ENCODE data around the gene FRMD4A. TPM values are rescaled to one million over a fixed set of nuclear protein-coding genes. Genes with fewer than 3 reads are reported as not detected.
A peak's percentile ranks its signal among the peaks of the same experiment; 100 is the strongest.
"Not testable (repeated sequence)": the region's sequence is repeated elsewhere in the genome, so short reads cannot be mapped to it uniquely, and the experiment has no call there.

The FRMD4A gene
- total RNA-seq, 2 experiments from 2014 or later = 0.82 to 0.94 TPM

DNA sequence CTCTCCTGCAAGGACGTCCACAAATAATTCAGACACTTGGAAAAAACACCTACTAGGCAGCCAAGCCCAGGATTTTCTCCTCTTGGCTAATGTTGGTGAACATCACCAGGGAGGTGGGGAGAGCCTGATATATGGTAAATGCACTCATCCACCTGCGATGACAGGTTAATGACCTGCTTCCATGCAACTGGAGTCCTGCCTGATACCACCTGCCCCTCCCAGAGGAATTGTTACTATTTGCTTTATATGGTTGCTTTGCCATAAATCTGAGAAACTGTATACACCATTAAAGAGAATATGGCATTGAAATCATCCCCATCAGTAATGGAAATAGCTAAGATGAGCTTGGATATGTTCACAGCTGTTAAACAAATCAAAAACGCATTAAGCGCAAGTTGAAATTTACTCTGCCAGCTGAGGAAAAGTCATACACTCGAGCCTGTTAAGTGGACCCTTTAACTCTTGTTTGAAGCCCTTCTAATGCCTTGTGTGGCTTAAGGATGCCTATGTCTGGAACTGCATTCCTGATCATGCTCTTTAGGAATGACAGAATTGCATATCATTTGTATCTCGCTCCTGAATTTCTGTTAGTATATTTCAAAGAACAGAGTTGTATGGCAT lies 535.6 kb downstream of the FRMD4A start:
- ChIA-PET POLR2A (no interaction called here), CTCF (interaction anchor here (1.6 to 1.8 kb wide), 2 partner anchors 8 to 11 kb away, joined by 4 to 6 read pairs; no protein-coding TSS in a partner anchor)
- H3K4me1 Mint-ChIP-seq (ENCODE audit: low read depth) = peaks cover 34% of the 10 kb centered on the region
- H3K27me3 Mint-ChIP-seq (ENCODE audit: low read depth) = peaks cover 3% of the 10 kb centered on the region
- H3K27ac Mint-ChIP-seq = no peak overlapping the region
- H3K4me3 Mint-ChIP-seq = no peak overlapping the region
- no peaks in the 10 kb centered on the region for H3K9me3 Mint-ChIP-seq (ENCODE audit: insufficient read depth)
- DNase-seq = no peak
- no peaks in the 10 kb centered on the region for H3K36me3 Mint-ChIP-seq (ENCODE audit: low read depth)
- no peak for ATAC-seq

DNA sequence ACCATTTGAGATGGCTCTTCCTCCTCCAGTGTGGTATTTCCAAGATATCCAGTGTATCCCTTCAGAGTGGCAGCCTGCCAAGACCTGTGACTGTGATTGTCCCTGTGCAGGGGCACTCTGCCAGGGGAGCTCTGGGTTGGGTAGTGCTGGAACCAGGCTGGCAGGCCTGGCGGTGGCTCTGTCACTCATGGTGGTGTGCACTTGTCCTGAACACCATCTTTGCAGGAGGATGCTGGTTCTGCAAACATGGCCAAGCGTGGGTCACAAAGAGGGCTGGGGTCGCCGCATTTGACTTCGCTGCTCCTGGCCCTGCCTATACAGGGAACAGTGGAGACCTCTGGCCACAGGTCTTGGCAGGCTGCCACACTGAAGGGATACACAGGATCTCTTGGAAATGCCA lies 538.7 kb downstream of the FRMD4A start:
- ChIA-PET POLR2A (no interaction called here), CTCF (no interaction called here)
- Mint-ChIP-seq H3K9me3 (ENCODE audit: insufficient read depth) (no peaks in the 10 kb centered on the region), H3K27me3 (ENCODE audit: low read depth) (peaks cover 3% of the 10 kb centered on the region), H3K27ac (no peak overlapping the region), H3K4me1 (ENCODE audit: low read depth) (peaks cover 20% of the 10 kb centered on the region), H3K36me3 (ENCODE audit: low read depth) (no peaks in the 10 kb centered on the region), H3K4me3 (no peak overlapping the region)
- ATAC-seq = no peak
- DNase-seq = no peak

- peaks cover 3% of the 10 kb centered on the region for H3K27me3 Mint-ChIP-seq (ENCODE audit: low read depth)
- H3K27ac Mint-ChIP-seq = no peak overlapping the region
- CTCF ChIA-PET = no interaction called here
- no peak overlapping the region for H3K4me3 Mint-ChIP-seq
- peaks cover 20% of the 10 kb centered on the region for H3K4me1 Mint-ChIP-seq (ENCODE audit: low read depth)
- DNase-seq = no peak
- POLR2A ChIA-PET = no interaction called here
- no peaks in the 10 kb centered on the region for H3K36me3 Mint-ChIP-seq (ENCODE audit: low read depth)
- no peaks in the 10 kb centered on the region for H3K9me3 Mint-ChIP-seq (ENCODE audit: insufficient read depth)
- no peak for ATAC-seq
Observed at GRCh38 chr10:13791483-13791882, 539.2 kb downstream of the FRMD4A start.

- DNase-seq = no peak
- peaks cover 11% of the 10 kb centered on the region for H3K4me1 Mint-ChIP-seq (ENCODE audit: low read depth)
- no peak for ATAC-seq
- no peaks in the 10 kb centered on the region for H3K9me3 Mint-ChIP-seq (ENCODE audit: insufficient read depth)
- H3K27ac Mint-ChIP-seq = no peak overlapping the region
- ChIA-PET CTCF (no interaction called here), POLR2A (no interaction called here)
- no peaks in the 10 kb centered on the region for H3K36me3 Mint-ChIP-seq (ENCODE audit: low read depth)
- peaks cover 3% of the 10 kb centered on the region for H3K27me3 Mint-ChIP-seq (ENCODE audit: low read depth)
- no peak overlapping the region for H3K4me3 Mint-ChIP-seq
Observed at GRCh38 chr10:13790196-13790595, 540.5 kb downstream of the FRMD4A start.

- CTCF ChIA-PET = interaction anchor here (0.9 to 1.3 kb wide), 2 partner anchors 9 to 304 kb away, joined by 3 to 7 read pairs; no protein-coding TSS in a partner anchor
- POLR2A ChIA-PET = no interaction called here
- H3K27ac Mint-ChIP-seq = peak overlapping the region; percentile 77
- H3K4me1 Mint-ChIP-seq (ENCODE audit: low read depth) = peaks cover 7% of the 10 kb centered on the region
- peaks cover 3% of the 10 kb centered on the region for H3K27me3 Mint-ChIP-seq (ENCODE audit: low read depth)
- DNase-seq (no peak), ATAC-seq (no peak)
- H3K9me3 Mint-ChIP-seq (ENCODE audit: insufficient read depth) = no peaks in the 10 kb centered on the region
- no peaks in the 10 kb centered on the region for H3K36me3 Mint-ChIP-seq (ENCODE audit: low read depth)
- no peak overlapping the region for H3K4me3 Mint-ChIP-seq
Observed at GRCh38 chr10:13789448-13789829, 541.3 kb downstream of the FRMD4A start.

- H3K27me3 Mint-ChIP-seq (ENCODE audit: low read depth) = peaks cover 2% of the 10 kb centered on the region
- no peaks in the 10 kb centered on the region for H3K36me3 Mint-ChIP-seq (ENCODE audit: low read depth)
- ChIA-PET POLR2A (interaction anchor here (2.8 kb wide), 1 partner anchor 396 kb away, joined by 21 read pairs; no protein-coding TSS in a partner anchor), CTCF (interaction anchor here (0.6 to 1.3 kb wide), 4 partner anchors 10 to 305 kb away, joined by 3 to 7 read pairs (median 3); no protein-coding TSS in a partner anchor)
- H3K4me3 Mint-ChIP-seq = no peak overlapping the region
- ATAC-seq (no peak), DNase-seq (no peak)
- peaks cover 10% of the 10 kb centered on the region for H3K4me1 Mint-ChIP-seq (ENCODE audit: low read depth)
- H3K9me3 Mint-ChIP-seq (ENCODE audit: insufficient read depth) = no peaks in the 10 kb centered on the region
- H3K27ac Mint-ChIP-seq = peak overlapping the region; percentile 95
Observed at GRCh38 chr10:13788711-13789447, 541.8 kb downstream of the FRMD4A start.

GRCh38 chr10:13788320-13788600 lies 542.5 kb downstream of the FRMD4A start:
- CTCF ChIA-PET = interaction anchor here (0.6 to 1.0 kb wide), 2 partner anchors 129 to 306 kb away, joined by 3 read pairs; no protein-coding TSS in a partner anchor
- Mint-ChIP-seq H3K9me3 (ENCODE audit: insufficient read depth) (no peaks in the 10 kb centered on the region), H3K4me3 (no peak overlapping the region), H3K27ac (peak overlapping the region; percentile 95), H3K4me1 (ENCODE audit: low read depth) (peaks cover 14% of the 10 kb centered on the region), H3K36me3 (ENCODE audit: low read depth) (no peaks in the 10 kb centered on the region), H3K27me3 (ENCODE audit: low read depth) (no peaks in the 10 kb centered on the region)
- DNase-seq = no peak
- POLR2A ChIA-PET = interaction anchor here (2.8 kb wide), 1 partner anchor 397 kb away, joined by 21 read pairs; no protein-coding TSS in a partner anchor
- no peak for ATAC-seq

DNA sequence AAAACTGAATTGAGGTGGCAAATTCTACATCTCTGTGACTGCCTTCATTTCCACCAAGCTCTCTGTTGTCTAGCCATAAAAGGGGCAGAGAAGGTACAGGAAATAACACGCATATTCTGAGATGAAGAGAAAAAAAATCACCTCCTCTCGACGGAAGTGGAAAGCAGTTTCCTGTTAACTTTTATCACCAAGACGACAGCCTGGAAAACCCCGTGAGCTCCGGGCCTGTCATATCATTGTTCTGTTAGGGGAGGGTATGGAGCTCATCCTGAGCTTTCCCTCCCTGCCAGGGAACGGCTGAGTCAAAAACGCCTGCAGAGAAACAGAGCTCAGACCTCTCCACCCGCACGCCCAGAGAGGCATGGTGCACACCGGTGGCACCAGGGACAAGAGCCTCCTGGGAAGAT lies 543.7 kb downstream of the FRMD4A start:
- Mint-ChIP-seq H3K4me3 (peak overlapping the region; percentile 70), H3K9me3 (ENCODE audit: insufficient read depth) (no peaks in the 10 kb centered on the region), H3K4me1 (ENCODE audit: low read depth) (peaks cover 14% of the 10 kb centered on the region), H3K36me3 (ENCODE audit: low read depth) (no peaks in the 10 kb centered on the region), H3K27me3 (ENCODE audit: low read depth) (no peaks in the 10 kb centered on the region), H3K27ac (peak overlapping the region; percentile 95)
- CTCF ChIA-PET = interaction anchor here (0.8 to 1.2 kb wide), 8 partner anchors 9 to 410 kb away, joined by 3 to 7 read pairs (median 4); partner anchors contain the start of gene PRPF18
- peak; percentile 91 for ATAC-seq
- DNase-seq = peak; percentile 82
- POLR2A ChIA-PET = interaction anchor here (0.5 to 2.8 kb wide), 5 partner anchors 201 to 969 kb away, joined by 3 to 21 read pairs (median 3); no protein-coding TSS in a partner anchor

- ChIA-PET POLR2A (interaction anchor here (1.7 kb wide), 1 partner anchor 402 kb away, joined by 7 read pairs; no protein-coding TSS in a partner anchor), CTCF (interaction anchor here (0.9 to 2.4 kb wide), 5 partner anchors 11 to 412 kb away, joined by 3 to 10 read pairs (median 4); no protein-coding TSS in a partner anchor)
- H3K36me3 Mint-ChIP-seq (ENCODE audit: low read depth) = no peaks in the 10 kb centered on the region
- peak overlapping the region; percentile 56 for H3K27ac Mint-ChIP-seq
- no peak for ATAC-seq
- no peaks in the 10 kb centered on the region for H3K27me3 Mint-ChIP-seq (ENCODE audit: low read depth)
- peak; percentile 47 for DNase-seq
- H3K4me1 Mint-ChIP-seq (ENCODE audit: low read depth) = peaks cover 12% of the 10 kb centered on the region
- H3K4me3 Mint-ChIP-seq = no peak overlapping the region
- H3K9me3 Mint-ChIP-seq (ENCODE audit: insufficient read depth) = no peaks in the 10 kb centered on the region
Observed at GRCh38 chr10:13784067-13784466, 546.7 kb downstream of the FRMD4A start.

DNA sequence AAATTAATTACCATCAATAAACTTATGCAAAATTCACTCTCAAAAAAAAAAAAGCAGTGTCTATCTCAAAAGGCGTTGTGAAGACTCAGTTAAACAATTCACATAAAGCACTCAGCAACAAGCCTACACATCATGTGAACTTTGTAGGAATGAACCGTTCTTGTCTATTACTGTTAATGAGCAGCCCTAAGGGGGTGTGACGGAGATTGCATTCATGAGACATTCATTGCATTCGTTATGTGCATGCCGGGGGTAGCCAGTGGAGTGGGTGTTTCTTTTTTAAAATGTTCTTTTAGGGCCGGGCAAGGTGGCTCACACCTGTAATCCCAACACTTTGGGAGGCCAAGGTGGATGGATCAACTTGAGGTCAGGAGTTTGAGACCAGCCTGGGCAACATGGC lies 551.0 kb downstream of the FRMD4A start:
- peaks cover 7% of the 10 kb centered on the region for H3K4me1 Mint-ChIP-seq (ENCODE audit: low read depth)
- H3K27me3 Mint-ChIP-seq (ENCODE audit: low read depth) = peaks cover 11% of the 10 kb centered on the region
- ChIA-PET CTCF (interaction anchor here (0.6 to 1.4 kb wide), 2 partner anchors 39 to 120 kb away, joined by 3 to 4 read pairs; no protein-coding TSS in a partner anchor), POLR2A (no interaction called here)
- H3K9me3 Mint-ChIP-seq (ENCODE audit: insufficient read depth) = no peaks in the 10 kb centered on the region
- DNase-seq (no peak), ATAC-seq (no peak)
- H3K36me3 Mint-ChIP-seq (ENCODE audit: low read depth) = no peaks in the 10 kb centered on the region
- H3K4me3 Mint-ChIP-seq = no peak overlapping the region
- no peak overlapping the region for H3K27ac Mint-ChIP-seq

- ATAC-seq; H3K27ac Mint-ChIP-seq; H3K4me1 Mint-ChIP-seq (ENCODE audit: low read depth); H3K4me3 Mint-ChIP-seq; H3K36me3 Mint-ChIP-seq (ENCODE audit: low read depth); POLR2A ChIA-PET; CTCF ChIA-PET; DNase-seq; H3K9me3 Mint-ChIP-seq (ENCODE audit: insufficient read depth): not testable (repeated sequence)
- peaks cover 15% of the 10 kb centered on the region for H3K27me3 Mint-ChIP-seq (ENCODE audit: low read depth)
Observed at GRCh38 chr10:13778693-13778960, 552.1 kb downstream of the FRMD4A start.

DNA sequence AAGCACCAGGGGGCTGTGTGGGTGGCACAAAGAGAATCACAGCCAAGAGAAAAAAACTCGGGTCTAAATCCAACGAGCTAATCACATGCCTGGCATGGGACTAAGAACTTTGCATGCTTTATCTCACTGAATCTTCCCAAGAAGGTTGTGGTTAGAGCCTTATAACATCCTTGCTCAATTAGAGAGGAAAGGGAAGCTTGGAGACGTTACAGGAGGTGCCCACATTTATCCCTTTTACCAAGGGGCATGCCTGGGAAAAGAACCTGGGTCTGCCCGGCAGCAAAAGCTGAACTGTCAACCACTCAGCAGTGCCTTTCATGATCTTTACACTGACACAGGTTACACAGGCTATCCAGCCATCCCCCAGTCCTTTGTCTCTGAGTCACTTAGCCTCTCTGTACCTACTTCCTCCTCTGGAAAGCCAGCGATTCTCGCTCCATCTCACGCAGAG lies 553.8 kb downstream of the FRMD4A start:
- no peaks in the 10 kb centered on the region for H3K36me3 Mint-ChIP-seq (ENCODE audit: low read depth)
- H3K9me3 Mint-ChIP-seq (ENCODE audit: insufficient read depth) = no peaks in the 10 kb centered on the region
- no peak for ATAC-seq
- CTCF ChIA-PET = interaction anchor here (0.6 to 2.5 kb wide), 7 partner anchors 12 to 405 kb away, joined by 3 to 17 read pairs (median 4); no protein-coding TSS in a partner anchor
- H3K27me3 Mint-ChIP-seq (ENCODE audit: low read depth) = peaks cover 18% of the 10 kb centered on the region
- POLR2A ChIA-PET = no interaction called here
- H3K4me3 Mint-ChIP-seq = no peak overlapping the region
- no peak overlapping the region for H3K27ac Mint-ChIP-seq
- no peak for DNase-seq
- no peaks in the 10 kb centered on the region for H3K4me1 Mint-ChIP-seq (ENCODE audit: low read depth)

All from activated CD8-positive, alpha-beta T cell treated with anti-CD3 and anti-CD28 coated beads, Interleukin-2, amount 10 ng/mL, durations not matched to agents 7 days and 5 days (primary cell).